GDM1 (cell line): ENCODE results near the gene KCNN3.

ENCODE experiments used
- DNase-seq: peaks from one replicate; lab custom pipeline; 2025; lab: John Stamatoyannopoulos, UW

Gene KCNN3

GRCh38 chr1:154659823-154660592 lies 210.1 kb downstream of the KCNN3 start:
- no peak for DNase-seq

- DNase-seq, result peak; percentile 66
Observed at GRCh38 chr1:154657556-154657955, 212.5 kb downstream of the KCNN3 start.

DNA sequence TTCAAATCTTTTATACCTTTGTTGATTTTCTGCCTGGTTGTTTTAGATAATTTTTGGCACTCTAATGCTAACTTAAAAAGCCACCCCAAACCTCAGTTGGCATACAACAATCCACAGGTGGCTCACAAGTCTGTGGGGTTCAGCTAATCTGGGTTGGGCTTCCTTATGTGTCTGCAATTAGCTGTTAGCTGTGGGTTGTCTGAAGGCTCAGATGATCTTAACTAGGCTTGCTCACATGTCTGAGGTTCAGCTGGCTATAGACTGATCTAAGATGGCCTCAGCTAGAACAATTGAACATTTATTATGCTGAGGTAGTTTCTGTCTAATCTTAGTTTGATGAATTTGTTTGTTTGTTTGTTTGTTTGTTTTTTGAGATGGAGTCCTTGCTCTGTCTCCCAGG lies 217.2 kb downstream of the KCNN3 start:
- DNase-seq, result no peak
